Psoas muscle (tissue), 8 donors: Measurements from ENCODE around the gene FXN. TPM values are rescaled to one million over a fixed set of nuclear protein-coding genes. Genes with fewer than 3 reads are reported as not detected.
"Not testable (repeated sequence)": the region's sequence is repeated elsewhere in the genome, so short reads cannot be mapped to it uniquely, and the experiment has no call there.

Experiments used
- ATAC-seq, 4 donors: fragments of 200-7000 bp; cut with Tn5 transposase; one replicate each; pipeline ENCODE4 v1.9.1; 2020; ENCODE audit warnings: moderate library complexity in 3 of 4, mild to moderate bottlenecking in 2 of 4
- DNase-seq, 2 donors: peaks; one replicate each; pipeline ENCODE4 v3.0.0-alpha.2; 2020
- H3K27ac ChIP-seq: fragments of 200-600 bp; one replicate; pipeline ENCODE4 v1.8.0; 2022
- H3K27me3 ChIP-seq, 3 donors: fragments of 200-600 bp in 1 of 3; one replicate each; pipeline versions ENCODE4 v1.6.1 to v1.8.0; 2013 to 2022; ENCODE audit warnings: low read length in 2 of 3, mild to moderate bottlenecking in 2 of 3, moderate library complexity in 1 of 3; ENCODE audit not compliant: insufficient read depth in 3 of 3
- H3K36me3 ChIP-seq, 2 donors: fragments of 200-600 bp in 1 of 2; one replicate each; pipeline versions ENCODE4 v1.6.1 to v1.8.0; 2013 to 2022; ENCODE audit warnings: low read depth in 1 of 2, mild to moderate bottlenecking in 1 of 2, moderate library complexity in 1 of 2; ENCODE audit not compliant: insufficient read depth in 1 of 2
- H3K4me1 ChIP-seq: fragments of 200-600 bp; one replicate; pipeline ENCODE4 v1.8.0; 2022
- H3K4me3 ChIP-seq: fragments of 200-600 bp; one replicate; pipeline ENCODE4 v1.8.0; 2022; ENCODE audit warnings: mild to moderate bottlenecking
- H3K9me3 ChIP-seq: fragments of 200-600 bp; one replicate; pipeline ENCODE4 v1.8.0; 2022
- CTCF ChIP-seq: fragments of 200-600 bp; IDR thresholded peaks from one replicate; pipeline ENCODE4 v1.8.0; 2022; ENCODE audit warnings: antibody characterized with exemption
- WGBS, 3 donors: extraction: QIAGEN DNeasy Blood & Tissue Kit; methylation state at CpG; one replicate each; pipeline versions ENCODE4 v1.1.6 to v1.1.7; 2013; 5-methylcytosine and 5-hydroxymethylcytosine counted together
- intact Hi-C, 2 donors: fragments of 100-400 bp; cut with DNase I; formaldehyde crosslinking; loops; one replicate each; pipeline versions ENCODE4 v1.11.0 to v1.14.2; 2022
- polyA plus RNA-seq, 3 donors: library from polyadenylated mRNA; stranded (reverse); fragments of 200-250 nt; gene quantifications; one replicate each; pipeline ENCODE4 v1.2.3, GENCODE V29; 2013
- total RNA-seq, 4 donors: library from RNA; stranded (reverse); fragmentation: NEBNext Ultra II Directional in 2 of 4; extraction: Animal tissue kit (Norgen Biotek cat#: 25700) in 2 of 4; gene quantifications; one replicate each; pipeline versions ENCODE4 v1.2.1 to v1.2.4, GENCODE V29; 2021 to 2023
- donor health status: healthy with polysubstance abuse.
- donor health status: DM: no; HTN: no; CAD: no; lungs with moderate emphysema.
- donor health status: Bipolar disorder and iron deficiency.
- donor health status: healthy.
- donor health status: DM: yes; HTN: yes; CAD: no.
- donor health status: DM: no; HTN: no; CAD: no.
- donor health status: DM: no; HTN: no; CAD: no.
- donor health status: DM: yes; HTN: yes; CAD: no.

The FXN gene
- total and polyA plus RNA-seq, 7 donors: 10.4 to 25.0 (median 19.0) TPM

GRCh38 chr9:69097923-69098593 lies 62.5 kb downstream of the FXN start:
- no peaks in the 10 kb centered on the region for H3K36me3 ChIP-seq
- H3K9me3 ChIP-seq: no peaks in the 10 kb centered on the region
- H3K4me3 ChIP-seq: no peak overlapping the region
- no peaks in the 10 kb centered on the region for H3K4me1 ChIP-seq
- no peak overlapping the region for H3K27ac ChIP-seq
- H3K27me3 ChIP-seq: no peaks in the 10 kb centered on the region
- no peak for TF ChIP-seq CTCF
- intact Hi-C loops: no loop called here
- WGBS, 3 donors: 93 to 97% (median 95%) methylated on average over 5 of the region's 5 CpGs
- DNase-seq (no peak), ATAC-seq (no peak)

- 94 to 96% (median 94%) methylated on average over 4 of the region's 7 CpGs for WGBS, 3 donors
- intact Hi-C loops, H3K4me3 ChIP-seq, H3K4me1 ChIP-seq, H3K27ac ChIP-seq, H3K9me3 ChIP-seq, DNase-seq, H3K27me3 ChIP-seq, H3K36me3 ChIP-seq, ATAC-seq: not testable (repeated sequence)
Observed at GRCh38 chr9:69103348-69103996, 67.9 kb downstream of the FXN start.

GRCh38 chr9:69104830-69105527 lies 69.4 kb downstream of the FXN start:
- no peak overlapping the region for H3K4me3 ChIP-seq
- DNase-seq (no peak), ATAC-seq (no peak)
- H3K27me3 ChIP-seq: no peaks in the 10 kb centered on the region
- no peak for TF ChIP-seq CTCF
- no peak overlapping the region for H3K27ac ChIP-seq
- no peaks in the 10 kb centered on the region for H3K36me3 ChIP-seq
- no peaks in the 10 kb centered on the region for H3K4me1 ChIP-seq
- WGBS, 3 donors: 32 to 45% (median 34%) methylated on average over 2 of the region's 2 CpGs
- intact Hi-C loops: no loop called here
- H3K9me3 ChIP-seq: no peaks in the 10 kb centered on the region

GRCh38 chr9:69107771-69108170 lies 72.2 kb downstream of the FXN start:
- ATAC-seq (no peak), DNase-seq (no peak)
- H3K4me1 ChIP-seq: no peaks in the 10 kb centered on the region
- H3K9me3 ChIP-seq: no peaks in the 10 kb centered on the region
- H3K4me3 ChIP-seq: no peak overlapping the region
- no peaks in the 10 kb centered on the region for H3K27me3 ChIP-seq
- intact Hi-C loops: no loop called here
- 73 to 79% (median 76%) methylated on average over 3 of the region's 3 CpGs for WGBS, 3 donors
- no peaks in the 10 kb centered on the region for H3K36me3 ChIP-seq
- TF ChIP-seq CTCF: no peak
- H3K27ac ChIP-seq: no peak overlapping the region

- DNase-seq, H3K27me3 ChIP-seq, H3K4me1 ChIP-seq, ATAC-seq, H3K27ac ChIP-seq, H3K9me3 ChIP-seq, intact Hi-C loops, H3K4me3 ChIP-seq, H3K36me3 ChIP-seq: not testable (repeated sequence)
- WGBS, 3 donors: 95 to 98% (median 96%) methylated on average over 14 of the region's 14 CpGs
Observed at GRCh38 chr9:69108706-69109105, 73.2 kb downstream of the FXN start.
